Measurements from ENCODE around the gene WDR55.

DNA sequence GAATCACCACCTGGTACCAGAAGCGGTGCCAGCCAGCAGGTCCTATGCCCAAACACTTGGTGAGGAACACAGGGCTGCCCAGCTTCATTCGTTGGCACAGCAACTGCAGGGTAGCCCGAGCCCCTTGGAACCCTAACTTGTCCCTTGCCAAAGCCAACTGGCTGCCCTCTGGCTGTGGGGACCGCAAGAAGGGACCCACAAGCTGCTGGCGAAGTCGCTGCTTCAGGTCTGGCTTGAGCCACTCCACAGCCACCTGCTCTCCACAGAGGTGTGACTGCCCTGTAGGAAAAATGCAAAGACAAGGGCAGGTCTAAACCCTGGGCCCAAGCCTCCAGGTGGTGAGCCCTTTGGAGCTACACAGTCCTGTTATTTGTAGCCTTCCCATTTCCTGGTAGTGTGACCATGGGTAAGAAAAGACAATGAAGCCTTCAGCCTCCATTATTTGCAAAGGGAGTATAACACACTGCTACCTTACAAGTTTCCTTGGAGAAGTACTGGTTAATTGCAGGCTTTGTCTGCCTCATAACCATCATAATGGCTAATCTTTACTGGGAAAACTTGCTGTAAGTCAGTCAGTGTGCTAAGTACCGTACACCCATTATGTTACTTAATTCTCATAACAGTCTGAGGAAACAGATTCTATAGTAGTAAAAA lies 6.9 kb downstream of the WDR55 start:
- TF ChIP-seq, protein P1, sequence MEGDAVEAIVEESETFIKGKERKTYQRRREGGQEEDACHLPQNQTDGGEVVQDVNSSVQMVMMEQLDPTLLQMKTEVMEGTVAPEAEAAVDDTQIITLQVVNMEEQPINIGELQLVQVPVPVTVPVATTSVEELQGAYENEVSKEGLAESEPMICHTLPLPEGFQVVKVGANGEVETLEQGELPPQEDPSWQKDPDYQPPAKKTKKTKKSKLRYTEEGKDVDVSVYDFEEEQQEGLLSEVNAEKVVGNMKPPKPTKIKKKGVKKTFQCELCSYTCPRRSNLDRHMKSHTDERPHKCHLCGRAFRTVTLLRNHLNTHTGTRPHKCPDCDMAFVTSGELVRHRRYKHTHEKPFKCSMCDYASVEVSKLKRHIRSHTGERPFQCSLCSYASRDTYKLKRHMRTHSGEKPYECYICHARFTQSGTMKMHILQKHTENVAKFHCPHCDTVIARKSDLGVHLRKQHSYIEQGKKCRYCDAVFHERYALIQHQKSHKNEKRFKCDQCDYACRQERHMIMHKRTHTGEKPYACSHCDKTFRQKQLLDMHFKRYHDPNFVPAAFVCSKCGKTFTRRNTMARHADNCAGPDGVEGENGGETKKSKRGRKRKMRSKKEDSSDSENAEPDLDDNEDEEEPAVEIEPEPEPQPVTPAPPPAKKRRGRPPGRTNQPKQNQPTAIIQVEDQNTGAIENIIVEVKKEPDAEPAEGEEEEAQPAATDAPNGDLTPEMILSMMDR (IDR thresholded peaks at IDR 0.05) = no peak
- TF ChIP-seq POLR2A (IDR thresholded peaks at IDR 0.05) = no peak
- no peak for TF ChIP-seq POLR2AphosphoS5 (IDR thresholded peaks at IDR 0.05)
